Thoracic aorta (tissue), 2 donors: Measurements from ENCODE around the gene SPAG4. TPM values are rescaled to one million over a fixed set of nuclear protein-coding genes. Genes with fewer than 3 reads are reported as not detected.

Source experiments
- ATAC-seq: fragments of 150-250 bp; one replicate; pipeline ENCODE4 v1.8.0; 2017; ENCODE audit warnings: low read depth; ENCODE audit not compliant: insufficient number of reproducible peaks, low FRiP score
- DNase-seq: peaks from one replicate; pipeline ENCODE4 v3.0.0-alpha.2; 2020; ENCODE audit warnings: low spot score
- H3K27ac ChIP-seq, 2 donors: fragments of 200-600 bp; sonication (generic); 1 replicate in 1 of 2; 2 replicates in 1 of 2; pipeline ENCODE4 v1.5.1; 2016; ENCODE audit warnings: mild to moderate bottlenecking in 2 of 2, moderate library complexity in 2 of 2
- H3K27me3 ChIP-seq: fragments of 200-600 bp; sonication (generic); replicated peaks from 2 replicates; pipeline ENCODE4 v1.6.0; 2016; ENCODE audit warnings: mild to moderate bottlenecking; ENCODE audit not compliant: insufficient read depth
- H3K36me3 ChIP-seq: fragments of 200-600 bp; sonication (generic); one replicate; pipeline ENCODE4 v1.5.1; 2016
- H3K4me1 ChIP-seq, 2 donors: fragments of 200-600 bp; sonication (generic); 1 replicate in 1 of 2; 2 replicates in 1 of 2; pipeline versions ENCODE4 v1.5.1 to v1.6.0; 2016; ENCODE audit warnings: low read depth in 2 of 2, mild to moderate bottlenecking in 1 of 2; ENCODE audit not compliant: control insufficient read depth in 1 of 2
- H3K4me3 ChIP-seq: fragments of 200-600 bp; sonication (generic); 2 replicates; pipeline ENCODE4 v1.5.1; 2016; ENCODE audit warnings: mild to moderate bottlenecking
- H3K9me3 ChIP-seq: fragments of 200-600 bp; sonication (generic); 2 replicates; pipeline ENCODE4 v1.5.1; 2016
- total RNA-seq, 2 donors: library from RNA; depleted of rRNA; stranded (reverse); fragments of >200 nt; gene quantifications; one replicate each; pipeline versions ENCODE4 v1.1.0 to v1.2.3, GENCODE V29; 2016
- TF ChIP-seq, protein P1 (sequence below): fragments of 200-600 bp; sonication (generic); IDR thresholded peaks from one replicate; pipeline ENCODE4 v1.5.1; 2019; ENCODE audit warnings: antibody characterized with exemption

Gene SPAG4
- total RNA-seq, 2 donors from 2014 or later, result 1.5 TPM; not detected in 1

DNA sequence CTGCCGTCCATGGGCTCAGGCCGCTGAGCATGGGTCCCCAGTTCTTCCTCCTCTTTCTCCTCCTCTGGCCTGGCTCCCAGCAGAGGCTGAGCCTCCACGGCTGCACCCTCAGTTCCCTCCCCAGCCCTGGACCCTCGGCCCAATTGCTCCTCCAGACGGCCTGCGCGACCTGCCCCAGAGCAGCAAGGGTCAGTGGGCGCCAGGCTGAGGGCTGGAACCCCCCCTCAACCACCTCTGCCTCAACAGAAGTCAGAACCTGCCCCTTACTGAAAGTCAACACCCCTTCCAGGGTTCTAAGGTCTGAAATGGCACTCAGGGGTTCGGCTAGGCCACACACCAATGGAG is 15.9 kb upstream of the SPAG4 start:
- peaks cover 13 to 19% of the 10 kb centered on the region in 2 donors for H3K4me1 ChIP-seq
- no peak overlapping the region for H3K4me3 ChIP-seq
- H3K27ac ChIP-seq, result no peak overlapping the region
- TF ChIP-seq, protein P1, sequence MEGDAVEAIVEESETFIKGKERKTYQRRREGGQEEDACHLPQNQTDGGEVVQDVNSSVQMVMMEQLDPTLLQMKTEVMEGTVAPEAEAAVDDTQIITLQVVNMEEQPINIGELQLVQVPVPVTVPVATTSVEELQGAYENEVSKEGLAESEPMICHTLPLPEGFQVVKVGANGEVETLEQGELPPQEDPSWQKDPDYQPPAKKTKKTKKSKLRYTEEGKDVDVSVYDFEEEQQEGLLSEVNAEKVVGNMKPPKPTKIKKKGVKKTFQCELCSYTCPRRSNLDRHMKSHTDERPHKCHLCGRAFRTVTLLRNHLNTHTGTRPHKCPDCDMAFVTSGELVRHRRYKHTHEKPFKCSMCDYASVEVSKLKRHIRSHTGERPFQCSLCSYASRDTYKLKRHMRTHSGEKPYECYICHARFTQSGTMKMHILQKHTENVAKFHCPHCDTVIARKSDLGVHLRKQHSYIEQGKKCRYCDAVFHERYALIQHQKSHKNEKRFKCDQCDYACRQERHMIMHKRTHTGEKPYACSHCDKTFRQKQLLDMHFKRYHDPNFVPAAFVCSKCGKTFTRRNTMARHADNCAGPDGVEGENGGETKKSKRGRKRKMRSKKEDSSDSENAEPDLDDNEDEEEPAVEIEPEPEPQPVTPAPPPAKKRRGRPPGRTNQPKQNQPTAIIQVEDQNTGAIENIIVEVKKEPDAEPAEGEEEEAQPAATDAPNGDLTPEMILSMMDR, result no peak
- ATAC-seq, result no peak
- H3K9me3 ChIP-seq, result no peaks in the 10 kb centered on the region
- H3K36me3 ChIP-seq, result no peaks in the 10 kb centered on the region
- no peak for DNase-seq
- no peaks in the 10 kb centered on the region for H3K27me3 ChIP-seq

DNA sequence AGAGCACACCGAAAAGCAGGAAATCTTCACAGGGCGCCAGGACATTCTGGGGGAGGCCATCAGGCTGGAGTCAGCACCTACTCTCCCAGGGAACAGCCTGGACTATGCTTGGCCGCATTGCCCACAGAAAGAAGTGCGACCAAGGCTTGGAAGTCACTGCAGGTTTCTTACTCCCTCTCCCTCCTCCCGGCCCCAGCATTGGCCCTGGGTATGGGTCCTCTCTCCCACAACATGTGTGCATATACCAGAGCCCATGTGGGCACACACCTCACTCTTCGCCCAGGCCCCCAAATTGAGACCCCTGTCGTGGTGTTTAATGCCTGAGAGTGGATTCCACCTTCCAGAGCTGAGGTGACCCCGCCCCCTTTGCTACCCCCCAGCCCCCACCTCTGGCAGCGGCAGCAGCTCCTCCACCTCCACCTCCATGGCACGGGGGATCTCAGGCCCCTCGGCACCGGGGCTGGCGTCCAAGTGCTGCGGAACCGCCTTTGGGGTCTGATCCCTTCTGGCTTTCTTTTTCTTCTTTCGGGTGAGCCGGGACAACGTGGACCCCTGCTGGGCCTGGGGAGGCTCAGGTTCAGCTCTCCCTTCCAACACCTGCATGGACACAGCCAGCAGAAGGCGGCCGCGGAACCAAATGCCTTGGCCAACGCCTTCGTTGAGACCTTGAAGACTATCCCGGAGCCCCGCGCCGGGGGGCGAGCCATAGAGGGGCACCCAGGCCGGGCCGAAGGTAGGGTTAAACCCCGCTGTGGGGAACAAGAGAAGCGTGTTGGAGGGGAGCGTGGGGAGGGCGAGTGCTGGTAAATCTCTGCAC is 15.2 kb upstream of the SPAG4 start:
- TF ChIP-seq, protein P1, result no peak
- H3K27ac ChIP-seq, result no peak overlapping the region
- ATAC-seq (no peak), DNase-seq (no peak)
- H3K27me3 ChIP-seq, result no peaks in the 10 kb centered on the region
- no peaks in the 10 kb centered on the region for H3K9me3 ChIP-seq
- H3K4me3 ChIP-seq, result peak overlapping the region; percentile 79
- peaks cover 13 to 19% of the 10 kb centered on the region in 2 donors for H3K4me1 ChIP-seq
- no peaks in the 10 kb centered on the region for H3K36me3 ChIP-seq

DNA sequence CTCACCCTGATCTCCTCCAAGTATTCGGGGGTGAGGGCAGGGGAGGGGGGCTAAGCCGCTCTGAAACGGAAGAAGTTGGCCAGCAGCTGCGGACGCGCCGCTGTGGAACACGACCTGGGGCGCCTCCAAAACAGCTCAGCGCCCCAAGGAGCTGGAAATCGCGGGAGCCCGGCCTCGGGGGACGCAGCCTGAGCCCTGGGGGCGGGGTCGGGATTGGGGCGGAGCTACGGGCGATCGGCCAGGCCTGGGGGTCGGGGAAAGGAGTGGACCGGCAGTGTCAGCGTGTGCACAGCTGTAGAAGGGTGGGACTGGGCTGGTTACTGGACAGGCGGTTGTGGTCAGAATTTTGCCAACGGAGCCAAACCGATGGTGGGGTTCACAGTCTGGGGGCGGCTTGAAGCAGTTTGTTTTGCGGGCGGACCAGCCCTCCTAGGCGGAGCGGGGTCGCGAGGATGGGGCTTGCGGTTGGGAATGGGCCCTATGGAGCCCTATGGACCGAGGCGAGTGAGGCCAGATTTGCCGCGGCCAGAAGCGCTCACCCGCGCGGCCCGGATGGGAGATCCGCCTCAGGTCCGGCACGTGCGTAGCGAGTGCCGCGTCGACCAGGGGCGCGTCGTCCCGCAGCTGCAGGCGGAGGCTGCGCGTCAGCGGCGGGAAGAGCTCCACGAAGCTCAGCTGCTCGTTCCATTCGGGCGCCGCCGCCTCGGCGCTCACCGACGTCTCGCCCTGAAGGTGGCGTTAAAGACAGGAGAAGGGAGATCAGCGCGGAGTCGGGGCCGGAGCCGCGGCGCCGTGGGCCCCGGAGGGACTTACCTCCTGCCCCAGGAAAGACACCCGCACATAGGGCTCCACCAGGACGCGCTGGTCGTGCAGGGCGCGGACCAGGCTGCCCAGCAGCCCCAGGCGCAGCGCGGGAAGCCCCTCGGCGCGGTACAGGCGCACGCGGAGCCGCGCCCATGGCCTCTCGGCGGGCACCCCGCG is 14.3 kb upstream of the SPAG4 start:
- no peak overlapping the region for H3K27ac ChIP-seq
- H3K27me3 ChIP-seq, result no peaks in the 10 kb centered on the region
- no peaks in the 10 kb centered on the region for H3K9me3 ChIP-seq
- no peaks in the 10 kb centered on the region for H3K36me3 ChIP-seq
- no peak for DNase-seq
- no peak for ATAC-seq
- H3K4me3 ChIP-seq, result peak overlapping the region; percentile 79
- TF ChIP-seq, protein P1, result peak; percentile 36
- H3K4me1 ChIP-seq, result peaks cover 13 to 19% of the 10 kb centered on the region in 2 donors

DNA sequence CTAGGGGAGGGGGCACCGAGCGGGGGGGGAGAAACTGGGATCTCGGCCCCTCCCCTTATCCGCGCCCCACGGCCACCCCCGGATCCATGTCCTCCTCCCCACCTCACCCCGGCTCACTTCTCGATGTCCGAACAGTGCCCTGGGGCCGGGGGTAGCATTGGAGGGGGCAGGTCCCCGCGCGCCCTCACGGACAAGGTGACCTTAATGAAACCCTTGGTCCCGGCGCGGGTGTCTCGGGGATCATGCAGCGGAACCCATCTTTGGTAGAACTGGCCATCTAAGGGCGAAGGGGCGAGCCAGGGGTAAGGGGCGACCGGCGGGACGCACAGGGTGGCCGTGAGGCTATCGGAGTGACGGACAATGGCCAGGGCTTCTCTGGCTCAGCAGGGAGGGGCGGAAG is 13.6 kb upstream of the SPAG4 start:
- H3K4me3 ChIP-seq, result peak overlapping the region; percentile 79
- ATAC-seq (no peak), DNase-seq (no peak)
- no peak overlapping the region for H3K27ac ChIP-seq
- no peaks in the 10 kb centered on the region for H3K36me3 ChIP-seq
- H3K27me3 ChIP-seq, result no peaks in the 10 kb centered on the region
- TF ChIP-seq, protein P1, result no peak
- H3K9me3 ChIP-seq, result no peaks in the 10 kb centered on the region
- peaks cover 13 to 19% of the 10 kb centered on the region in 2 donors for H3K4me1 ChIP-seq
